ENCODE results near the gene UPF2.
A peak's percentile ranks its signal among the peaks of the same experiment; 100 is the strongest.
"Not testable (repeated sequence)": the region's sequence is repeated elsewhere in the genome, so short reads cannot be mapped to it uniquely, and the experiment has no call there.

Gene UPF2

DNA sequence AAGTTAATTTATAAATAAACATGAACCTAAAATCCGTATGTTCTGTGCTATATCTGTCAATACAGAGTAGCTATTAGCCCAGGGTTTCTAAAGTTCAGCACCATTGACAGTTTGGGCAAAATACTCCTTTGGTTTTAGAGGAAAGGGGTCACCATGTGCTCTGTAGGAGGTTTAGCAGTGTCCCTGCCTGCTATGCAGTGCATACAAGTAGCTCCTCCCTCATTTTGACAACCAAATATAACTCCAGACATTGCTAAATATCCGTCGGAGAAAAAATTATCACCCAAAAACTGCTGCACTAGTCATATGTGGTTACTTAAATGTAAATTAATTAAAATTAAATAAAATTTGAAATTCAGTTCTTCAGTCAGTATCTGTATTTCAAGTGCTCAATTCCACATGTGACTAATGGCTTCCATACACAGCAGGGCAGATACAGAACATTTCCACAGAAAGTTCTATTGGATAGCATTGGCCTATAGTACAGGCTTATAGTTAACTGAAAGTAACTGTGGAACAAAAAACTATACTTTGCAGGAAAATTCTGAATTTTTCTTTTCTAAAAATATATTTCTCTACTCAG lies 6.4 kb downstream of the UPF2 start:
- DNase-seq: no peak

DNA sequence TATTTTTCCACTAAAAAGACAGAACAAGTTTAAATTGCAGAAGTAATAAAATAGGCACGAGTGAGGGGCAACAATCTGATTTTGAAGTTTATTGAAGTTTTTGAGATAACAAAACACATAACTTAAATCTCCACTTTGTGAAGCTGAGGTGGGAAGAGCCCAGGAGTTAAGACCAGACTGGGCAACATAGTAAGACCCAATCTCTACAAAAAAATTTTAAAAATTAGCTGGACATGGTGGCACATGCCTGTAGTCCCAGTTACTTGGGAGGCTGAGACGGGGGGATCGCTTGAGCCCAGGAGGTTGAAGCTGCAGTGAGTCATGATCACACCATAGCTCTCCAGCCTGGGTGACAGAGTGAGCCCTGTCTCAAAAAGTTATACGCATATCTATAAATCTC lies 11.2 kb downstream of the UPF2 start:
- DNase-seq: no peak

DNA sequence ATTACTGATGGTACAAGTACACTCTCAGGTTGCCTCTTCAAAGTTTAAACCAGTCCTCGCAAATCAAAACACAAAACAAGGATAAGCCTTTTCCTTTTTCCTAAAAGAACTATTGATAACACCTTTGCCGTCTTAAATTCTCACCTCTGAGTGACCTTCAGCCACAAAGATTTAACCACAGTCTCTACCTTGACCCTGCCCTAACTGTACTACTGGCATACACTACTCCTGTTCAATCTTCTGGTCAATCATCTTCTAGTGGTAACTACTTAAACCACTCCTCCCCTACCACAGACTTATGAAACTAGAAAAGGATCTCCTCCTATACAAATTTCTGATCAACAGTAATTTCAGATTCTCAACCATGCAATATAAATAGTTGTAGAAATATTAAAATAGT lies 15.1 kb downstream of the UPF2 start:
- no peak for DNase-seq

- DNase-seq: no peak
Measured at GRCh38 chr10:12025591-12025990, 17.0 kb downstream of the UPF2 start.

DNA sequence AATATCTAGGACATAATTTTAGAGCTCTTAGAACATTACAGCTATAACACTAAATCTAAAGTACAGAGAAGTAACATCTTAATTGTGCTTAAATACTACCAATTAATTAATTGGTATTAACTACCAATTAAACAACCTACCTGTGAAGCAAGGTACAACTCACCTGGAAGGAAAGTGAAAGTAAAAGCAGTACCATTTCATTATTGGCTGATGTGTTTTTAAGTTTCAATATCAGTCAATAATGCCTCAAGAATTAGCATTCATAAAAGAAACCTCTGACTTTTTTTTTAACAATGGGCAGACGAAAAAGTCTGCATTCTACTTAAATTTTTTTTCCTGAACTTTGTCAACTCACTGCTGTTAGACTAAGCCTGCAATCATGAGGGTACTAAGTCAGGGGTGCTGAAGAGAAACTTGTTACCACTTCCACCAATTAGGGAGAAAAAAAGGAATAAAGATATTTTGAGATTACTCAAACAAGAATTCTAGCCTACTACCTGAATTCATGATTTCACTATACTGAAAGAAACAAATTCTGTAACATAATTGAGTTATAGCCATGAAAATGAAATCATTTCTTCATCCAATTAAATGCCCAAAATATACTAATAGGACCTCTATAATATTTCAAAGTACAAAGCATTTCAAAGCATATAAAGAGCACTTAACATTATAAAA lies 19.9 kb downstream of the UPF2 start:
- DNase-seq: no peak

GRCh38 chr10:12020574-12020973 lies 22.0 kb downstream of the UPF2 start:
- no peak for DNase-seq

- no peak for DNase-seq
Measured at GRCh38 chr10:12019283-12019971, 23.2 kb downstream of the UPF2 start.

DNA sequence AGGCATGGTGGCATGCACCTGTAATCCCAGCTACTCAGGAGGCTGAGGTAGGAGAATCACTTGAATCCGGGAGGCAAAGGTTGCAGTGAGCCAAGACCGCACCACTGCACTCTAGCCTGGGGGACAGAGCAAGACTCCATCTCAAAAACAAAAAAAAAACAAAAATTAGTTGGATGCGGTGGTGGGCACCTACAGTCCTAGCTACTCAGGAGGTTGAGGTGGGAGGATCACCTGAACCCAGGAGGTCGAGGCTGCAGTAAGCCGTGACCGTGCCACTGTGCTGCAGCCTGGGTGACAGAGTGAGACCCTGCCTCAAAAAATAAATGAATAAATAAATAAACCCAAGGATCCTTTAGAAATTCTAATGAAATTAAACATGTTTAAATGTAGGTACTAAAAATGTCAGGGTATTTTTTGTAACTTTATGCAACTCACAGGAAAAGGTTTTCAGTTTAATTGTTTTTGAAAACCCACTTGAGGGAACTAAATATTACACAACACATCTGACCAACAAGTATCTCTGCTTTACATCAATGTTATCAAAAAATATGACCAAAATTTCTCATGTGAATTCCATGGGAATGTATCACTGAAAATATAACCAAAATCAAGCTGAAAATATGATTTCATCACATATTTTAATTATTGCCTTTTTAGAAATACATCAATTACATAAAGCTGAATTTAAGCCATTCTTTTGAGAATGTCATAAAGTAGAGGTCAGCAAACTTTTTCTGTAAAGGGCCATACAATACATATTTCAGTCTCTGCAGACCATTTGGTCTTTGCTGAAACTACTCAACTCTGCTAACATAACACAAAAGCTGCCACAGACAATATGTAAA lies 23.9 kb downstream of the UPF2 start:
- DNase-seq: no peak

DNA sequence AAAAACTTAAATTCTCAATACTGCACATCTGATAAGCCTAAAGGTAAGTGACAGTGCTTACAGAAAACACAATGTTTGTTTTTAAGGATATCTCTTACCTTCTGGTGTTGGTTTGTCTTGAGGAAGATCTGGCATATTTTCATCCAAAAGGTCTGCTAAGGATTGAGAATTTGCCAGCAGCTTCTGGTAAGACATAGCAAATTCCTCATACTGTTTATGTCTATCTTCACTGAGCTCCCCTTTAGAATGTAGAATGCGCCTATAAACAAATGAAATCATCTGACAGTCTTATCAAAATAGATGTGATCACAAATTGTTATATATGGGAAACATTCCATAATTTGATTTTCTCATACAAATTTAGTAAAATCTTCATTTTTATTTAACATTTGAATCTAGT lies 28.7 kb downstream of the UPF2 start:
- DNase-seq: no peak

DNA sequence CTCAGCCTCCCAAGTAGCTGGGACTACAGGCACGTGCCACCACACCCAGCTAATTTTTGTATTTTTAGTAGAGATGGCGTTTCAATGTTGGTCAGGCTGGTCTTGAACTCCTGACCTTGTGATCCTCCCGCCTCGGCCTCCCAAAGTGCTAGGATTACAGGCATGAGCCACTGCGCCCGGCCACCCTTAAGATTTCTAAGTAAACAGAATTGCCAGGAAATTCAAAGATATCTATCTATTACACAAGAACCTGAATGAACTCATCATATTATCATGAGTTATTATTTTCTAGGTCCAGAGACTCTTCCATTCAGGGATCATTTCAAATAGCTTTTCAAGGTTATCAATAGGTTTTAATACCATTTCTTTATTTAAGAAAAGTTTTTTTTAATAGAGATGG lies 29.2 kb downstream of the UPF2 start:
- not testable (repeated sequence) for DNase-seq

DNA sequence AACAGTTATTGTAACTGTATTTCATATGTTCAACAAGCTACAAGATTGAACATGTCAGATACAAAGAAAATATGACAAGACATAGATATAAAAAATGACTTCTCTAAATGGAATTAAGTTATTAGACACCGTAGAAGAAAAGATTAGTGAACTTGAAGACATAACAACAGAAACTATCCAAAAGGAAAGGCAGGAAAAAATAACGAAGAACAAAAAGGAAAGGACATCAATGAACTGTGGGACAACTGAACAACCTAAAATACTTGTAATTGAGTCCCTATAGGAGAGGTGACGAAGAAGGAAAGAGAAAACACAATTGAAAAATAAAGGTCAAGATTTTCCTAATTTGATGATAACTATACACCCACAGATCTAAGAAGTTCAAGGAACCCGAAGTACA lies 32.3 kb downstream of the UPF2 start:
- DNase-seq: no peak

DNA sequence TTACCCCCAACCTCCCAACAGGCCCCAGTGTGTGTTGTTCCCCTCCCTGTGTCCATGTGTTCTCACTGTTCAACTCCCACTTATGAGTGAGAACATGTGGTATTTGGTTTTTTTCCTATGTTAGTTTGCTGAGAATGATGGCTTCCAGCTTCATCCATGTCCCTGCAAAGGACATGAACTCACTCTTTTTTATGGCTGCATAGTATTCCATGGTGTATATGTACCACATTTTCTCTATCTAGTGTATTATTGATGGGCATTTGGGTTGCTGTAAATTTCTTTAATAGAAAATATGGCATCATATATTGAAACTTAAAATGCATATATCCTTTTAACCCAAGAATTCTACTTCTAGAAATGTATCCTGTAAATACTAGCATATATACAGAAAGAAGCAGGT lies 33.8 kb downstream of the UPF2 start:
- not testable (repeated sequence) for DNase-seq

- DNase-seq: no peak
Measured at GRCh38 chr10:12006671-12007070, 35.9 kb downstream of the UPF2 start.

DNA sequence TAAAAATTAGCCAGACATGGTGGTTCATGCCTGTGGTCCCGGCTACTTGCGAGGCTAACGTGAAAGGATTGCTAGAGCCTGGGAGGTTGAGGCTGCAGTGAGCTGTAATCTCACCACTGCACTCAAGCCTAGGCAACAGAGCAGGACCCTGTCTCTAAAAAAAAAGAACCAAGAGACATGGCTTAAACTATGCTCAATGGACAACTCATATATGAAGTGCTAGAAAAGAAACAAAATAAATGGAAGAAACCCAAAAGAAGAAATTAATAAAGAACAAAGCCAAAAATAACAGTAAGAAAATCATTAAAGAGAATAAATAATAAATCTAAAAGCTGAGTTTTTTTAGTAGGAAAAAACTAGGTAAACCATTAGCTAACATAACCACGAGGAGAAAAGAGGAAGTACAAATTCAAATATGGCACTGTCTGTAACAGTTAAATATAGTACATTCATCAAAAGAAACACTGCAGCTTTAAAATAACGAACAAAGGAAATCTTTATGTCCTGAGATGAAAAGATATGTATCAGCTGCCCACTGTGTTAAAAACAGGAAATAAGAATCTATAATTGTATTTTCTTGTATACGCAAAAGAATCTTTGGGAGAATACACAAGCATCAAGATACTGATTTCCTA lies 48.7 kb downstream of the UPF2 start:
- DNase-seq: no peak

DNA sequence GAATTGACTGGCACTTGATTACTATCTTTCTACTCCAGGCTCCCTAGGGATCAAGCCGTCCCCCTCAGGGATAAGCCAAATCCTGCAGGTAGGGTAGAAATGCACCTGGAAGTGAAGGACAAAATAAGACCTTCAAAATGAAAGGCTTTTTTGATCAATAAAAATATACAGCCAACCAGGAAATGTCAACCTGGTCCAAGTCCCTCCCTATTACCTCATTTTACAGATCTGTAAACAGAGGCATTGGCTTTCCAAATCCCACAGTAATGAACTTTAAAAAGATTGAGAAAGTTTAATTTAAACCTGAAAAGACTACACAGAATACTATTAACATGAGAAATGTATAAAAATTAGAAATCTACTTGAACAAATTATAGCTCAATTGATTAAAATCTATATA lies 53.7 kb downstream of the UPF2 start:
- DNase-seq: no peak

DNA sequence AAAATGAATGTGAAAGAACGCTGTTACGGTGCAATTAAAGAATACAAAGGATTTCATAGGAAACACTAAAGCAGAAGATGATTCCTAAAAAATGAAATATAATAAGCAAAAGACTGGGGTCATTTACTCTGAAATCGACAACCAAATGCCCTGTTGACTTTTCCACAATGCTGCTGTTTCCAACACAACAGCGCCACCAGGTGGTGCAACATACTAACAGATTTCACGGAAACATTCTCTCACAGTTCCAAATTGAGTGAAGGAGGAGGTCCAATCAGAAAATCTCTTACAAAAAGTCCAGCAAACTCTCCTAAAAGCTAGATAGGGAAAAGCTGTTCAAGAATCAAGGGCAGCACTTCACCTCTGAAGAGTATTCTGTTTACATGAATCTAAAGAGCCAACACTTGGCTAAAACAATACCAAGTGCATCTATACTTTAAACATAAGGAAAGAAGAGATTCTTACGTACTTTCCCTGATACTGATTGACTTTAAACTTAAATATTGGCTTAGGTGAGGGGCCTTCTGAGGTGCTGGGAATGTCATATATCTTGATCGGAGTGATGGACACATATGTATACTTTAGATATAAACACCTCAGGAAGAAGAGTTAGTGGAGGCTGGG lies 55.9 kb downstream of the UPF2 start:
- peak; percentile 21 for DNase-seq

DNA sequence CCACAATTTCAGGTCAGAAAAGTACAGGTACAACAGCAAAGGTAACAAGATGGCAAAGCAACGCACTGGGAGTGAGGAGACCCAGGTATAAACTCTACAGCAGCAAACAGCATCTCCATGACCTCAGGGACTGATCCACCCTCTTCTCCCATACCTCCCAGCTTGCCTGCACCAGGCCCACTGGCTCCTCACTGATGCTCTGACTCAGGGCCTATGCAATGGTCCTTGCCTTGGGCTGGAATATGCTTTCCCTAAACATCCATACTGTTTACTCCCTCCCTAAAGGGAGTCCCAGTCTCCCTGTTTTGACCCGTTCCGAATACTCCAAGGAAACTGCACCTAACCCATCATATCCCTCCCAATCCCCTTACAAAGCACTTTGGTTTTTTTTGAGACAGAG lies 60.4 kb downstream of the UPF2 start:
- DNase-seq: no peak

DNA sequence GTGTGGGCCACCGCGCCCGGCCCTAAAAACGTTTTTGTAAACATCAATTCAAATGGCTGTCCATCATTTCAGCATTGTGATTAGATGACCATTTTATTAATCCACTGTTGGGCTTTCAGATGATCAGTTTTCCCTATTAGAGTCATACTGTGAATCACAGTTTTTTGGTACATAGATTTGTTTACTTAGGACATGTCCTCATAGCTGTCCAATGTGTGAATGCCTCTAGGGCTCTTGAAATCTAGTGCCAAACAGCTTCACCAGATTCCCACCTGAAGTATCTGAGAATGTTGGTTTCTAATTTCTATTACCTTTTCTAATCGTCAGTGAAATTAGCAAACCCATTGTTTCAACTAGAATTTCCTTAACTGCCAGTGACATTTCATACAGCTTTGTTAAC lies 66.8 kb downstream of the UPF2 start:
- no peak for DNase-seq

GRCh38 chr10:11972523-11972922 lies 70.1 kb downstream of the UPF2 start:
- DNase-seq: not testable (repeated sequence)

DNA sequence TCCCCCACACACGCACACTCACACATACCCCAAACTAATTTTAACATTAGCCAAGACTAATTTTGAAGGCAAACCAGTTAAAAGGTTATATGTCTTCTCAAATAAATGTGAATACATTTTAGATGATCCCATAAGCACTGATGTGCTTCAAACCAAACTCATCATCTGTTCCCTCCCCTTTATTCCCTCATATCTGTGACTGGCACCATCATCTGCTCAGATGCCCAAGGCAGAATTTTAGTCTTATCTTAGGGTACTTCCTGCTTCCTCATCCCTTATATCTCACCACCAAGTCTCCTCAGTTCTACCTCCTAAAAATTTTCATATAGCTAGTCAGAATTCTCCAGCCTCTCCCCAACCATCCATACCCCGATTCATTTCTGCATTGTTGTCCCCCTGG lies 80.4 kb downstream of the UPF2 start:
- DNase-seq: no peak

- no peak for DNase-seq
Measured at GRCh38 chr10:11961771-11962170, 80.8 kb downstream of the UPF2 start.

- no peak for DNase-seq
Measured at GRCh38 chr10:11959966-11960365, 82.6 kb downstream of the UPF2 start.

- DNase-seq: no peak
Measured at GRCh38 chr10:11958956-11959355, 83.7 kb downstream of the UPF2 start.

All from NCI-H748 treated with DMSO at 0.1 percent for 48 hours (cell line).